ENCODE data around the gene ZC3H10.

DNA sequence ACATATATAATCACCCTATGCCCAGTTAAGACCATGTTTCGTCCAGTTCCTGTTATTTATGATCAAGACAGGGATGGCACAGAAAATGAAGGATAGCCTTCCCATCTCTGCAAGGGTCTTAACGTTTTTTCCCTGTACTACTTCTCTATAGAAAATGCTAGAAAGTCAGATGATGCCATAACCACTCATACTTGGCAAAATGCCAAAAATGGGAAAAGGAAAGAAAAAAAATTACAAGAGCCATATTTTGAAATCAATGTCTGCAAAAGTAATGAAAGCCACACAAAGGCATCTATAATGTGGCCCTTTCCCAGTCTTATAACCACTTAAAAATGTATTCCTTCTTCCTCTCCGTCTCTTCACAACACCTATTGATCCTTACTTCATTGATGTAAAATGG, 32.5 kb downstream of the ZC3H10 start:
- no peak for TF ChIP-seq POLR2A (IDR thresholded peaks at IDR 0.05)
- TF ChIP-seq, protein P1, sequence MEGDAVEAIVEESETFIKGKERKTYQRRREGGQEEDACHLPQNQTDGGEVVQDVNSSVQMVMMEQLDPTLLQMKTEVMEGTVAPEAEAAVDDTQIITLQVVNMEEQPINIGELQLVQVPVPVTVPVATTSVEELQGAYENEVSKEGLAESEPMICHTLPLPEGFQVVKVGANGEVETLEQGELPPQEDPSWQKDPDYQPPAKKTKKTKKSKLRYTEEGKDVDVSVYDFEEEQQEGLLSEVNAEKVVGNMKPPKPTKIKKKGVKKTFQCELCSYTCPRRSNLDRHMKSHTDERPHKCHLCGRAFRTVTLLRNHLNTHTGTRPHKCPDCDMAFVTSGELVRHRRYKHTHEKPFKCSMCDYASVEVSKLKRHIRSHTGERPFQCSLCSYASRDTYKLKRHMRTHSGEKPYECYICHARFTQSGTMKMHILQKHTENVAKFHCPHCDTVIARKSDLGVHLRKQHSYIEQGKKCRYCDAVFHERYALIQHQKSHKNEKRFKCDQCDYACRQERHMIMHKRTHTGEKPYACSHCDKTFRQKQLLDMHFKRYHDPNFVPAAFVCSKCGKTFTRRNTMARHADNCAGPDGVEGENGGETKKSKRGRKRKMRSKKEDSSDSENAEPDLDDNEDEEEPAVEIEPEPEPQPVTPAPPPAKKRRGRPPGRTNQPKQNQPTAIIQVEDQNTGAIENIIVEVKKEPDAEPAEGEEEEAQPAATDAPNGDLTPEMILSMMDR (IDR thresholded peaks at IDR 0.05), result no peak

All from uterus (tissue), 2 donors.